ENCODE data around the gene CAMK2A. TPM values are rescaled to one million over a fixed set of nuclear protein-coding genes. Genes with fewer than 3 reads are reported as not detected.

CAMK2A gene
- polyA plus RNA-seq, 1 experiment: 0.37 TPM

- CTCF ChIA-PET: interaction anchor here (5.7 kb wide), 1 partner anchor 80 kb away, joined by 43 read pairs; no protein-coding TSS in a partner anchor
- no peak for DNase-seq (ENCODE audit: low read depth, low spot score)
- Histone ChIP-seq H3K9me3 (ENCODE audit: control insufficient read depth, insufficient read depth, low read length) (no peaks in the 10 kb centered on the region), H3K4me3 (ENCODE audit: low read depth, low read length) (no peak overlapping the region), H3K27me3 (ENCODE audit: control insufficient read depth, insufficient read depth, low read length) (no peaks in the 10 kb centered on the region), H3K27ac (ENCODE audit: low read depth, low read length) (no peak overlapping the region)
- POLR2A ChIA-PET: no interaction called here
- no peak for TF ChIP-seq CTCF (IDR thresholded peaks at IDR 0.05; ENCODE audit: low read depth, low read length)
Observed at GRCh38 chr5:150271296-150271692, 18.3 kb downstream of the CAMK2A start.

GRCh38 chr5:150270541-150271295 lies 18.9 kb downstream of the CAMK2A start:
- no peaks in the 10 kb centered on the region for H3K27me3 ChIP-seq (ENCODE audit: control insufficient read depth, insufficient read depth, low read length)
- TF ChIP-seq CTCF (IDR thresholded peaks at IDR 0.05; ENCODE audit: low read depth, low read length): no peak
- CTCF ChIA-PET: interaction anchor here (0.7 to 5.7 kb wide), 2 partner anchors 24 to 80 kb away, joined by 4 to 43 read pairs; no protein-coding TSS in a partner anchor
- no peaks in the 10 kb centered on the region for H3K9me3 ChIP-seq (ENCODE audit: control insufficient read depth, insufficient read depth, low read length)
- DNase-seq (ENCODE audit: low read depth, low spot score): no peak
- no peak overlapping the region for H3K4me3 ChIP-seq (ENCODE audit: low read depth, low read length)
- H3K27ac ChIP-seq (ENCODE audit: low read depth, low read length): peak overlapping the region; percentile 11
- POLR2A ChIA-PET: interaction anchor here (0.5 kb wide), 1 partner anchor 1414 kb away, joined by 3 read pairs; no protein-coding TSS in a partner anchor

GRCh38 chr5:150266871-150267291 lies 22.7 kb downstream of the CAMK2A start:
- no peak for TF ChIP-seq CTCF (IDR thresholded peaks at IDR 0.05; ENCODE audit: low read depth, low read length)
- Histone ChIP-seq H3K4me3 (ENCODE audit: low read depth, low read length) (no peak overlapping the region), H3K27me3 (ENCODE audit: control insufficient read depth, insufficient read depth, low read length) (no peaks in the 10 kb centered on the region), H3K27ac (ENCODE audit: low read depth, low read length) (no peak overlapping the region), H3K9me3 (ENCODE audit: control insufficient read depth, insufficient read depth, low read length) (no peaks in the 10 kb centered on the region)
- POLR2A ChIA-PET: no interaction called here
- CTCF ChIA-PET: interaction anchor here (1.2 kb wide), 1 partner anchor 32 kb away, joined by 3 read pairs; no protein-coding TSS in a partner anchor
- no peak for DNase-seq (ENCODE audit: low read depth, low spot score)

GRCh38 chr5:150265870-150266383 lies 23.6 kb downstream of the CAMK2A start:
- Histone ChIP-seq H3K27ac (ENCODE audit: low read depth, low read length) (no peak overlapping the region), H3K9me3 (ENCODE audit: control insufficient read depth, insufficient read depth, low read length) (no peaks in the 10 kb centered on the region), H3K4me3 (ENCODE audit: low read depth, low read length) (no peak overlapping the region), H3K27me3 (ENCODE audit: control insufficient read depth, insufficient read depth, low read length) (no peaks in the 10 kb centered on the region)
- TF ChIP-seq CTCF (IDR thresholded peaks at IDR 0.05; ENCODE audit: low read depth, low read length): no peak
- no peak for DNase-seq (ENCODE audit: low read depth, low spot score)
- ChIA-PET CTCF (interaction anchor here (1.2 kb wide), 1 partner anchor 33 kb away, joined by 3 read pairs; no protein-coding TSS in a partner anchor), POLR2A (no interaction called here)

Measured in AG04450 (cell line).